Measurements from ENCODE around the gene CCN6. TPM values are rescaled to one million over a fixed set of nuclear protein-coding genes. Genes with fewer than 3 reads are reported as not detected.
A peak's percentile ranks its signal among the peaks of the same experiment; 100 is the strongest.
"Not testable (repeated sequence)": the region's sequence is repeated elsewhere in the genome, so short reads cannot be mapped to it uniquely, and the experiment has no call there.

CCN6 gene
- total RNA-seq, 4 donors from 2014 or later: 0.38 TPM; not detected in 3

- peaks cover 0 to 20% (median 2%) of the 10 kb centered on the region in 3 donors for H3K4me1 ChIP-seq
- TF ChIP-seq CTCF (IDR thresholded peaks at IDR 0.05): peak; percentile 83 to 96 (median 93)
- peak in 1 of 4 donors; percentile 40 for TF ChIP-seq POLR2A (IDR thresholded peaks at IDR 0.05)
- H3K27me3 ChIP-seq: no peaks in the 10 kb centered on the region
- peak overlapping the region; percentile 66 to 92 (median 85) for H3K27ac ChIP-seq
- H3K36me3 ChIP-seq: no peaks in the 10 kb centered on the region
- DNase-seq: peak; percentile 45
- peak overlapping the region; percentile 40 to 71 (median 64) for H3K4me3 ChIP-seq
- no peaks in the 10 kb centered on the region for H3K9me3 ChIP-seq
- 0% methylated on average over 34 to 35 of the region's 36 CpGs for WGBS, 2 donors
- intact Hi-C loops (cut with DNase I): loop anchor here (5.0 kb wide), 1 partner anchor 336 kb away; no protein-coding TSS in a partner anchor
These were observed 10.6 kb upstream of the CCN6 start for GRCh38 chr6:112043032-112044007.

- Histone ChIP-seq H3K9me3 (no peaks in the 10 kb centered on the region), H3K4me3 (no peak overlapping the region), H3K36me3 (no peaks in the 10 kb centered on the region), H3K27ac (no peak overlapping the region), H3K27me3 (no peaks in the 10 kb centered on the region), H3K4me1 (peaks cover 0 to 12% (median 0%) of the 10 kb centered on the region in 3 donors)
- WGBS, 2 donors: 53 to 69% methylated on average over 8 of the region's 8 CpGs
- TF ChIP-seq CTCF (IDR thresholded peaks at IDR 0.05): no peak
- no peak for TF ChIP-seq POLR2A (IDR thresholded peaks at IDR 0.05)
- no peak for DNase-seq
- intact Hi-C loops (cut with DNase I): loop anchor here (5.0 kb wide), 1 partner anchor 337 kb away; no protein-coding TSS in a partner anchor
These were observed 9.7 kb upstream of the CCN6 start for GRCh38 chr6:112044196-112044595.

- H3K36me3 ChIP-seq: no peaks in the 10 kb centered on the region
- 33 to 70% methylated on average over 3 of the region's 3 CpGs for WGBS, 2 donors
- TF ChIP-seq POLR2A (IDR thresholded peaks at IDR 0.05) (no peak), CTCF (IDR thresholded peaks at IDR 0.05) (no peak)
- no peak for DNase-seq
- no peak overlapping the region for H3K4me3 ChIP-seq
- peaks cover 0 to 9% (median 0%) of the 10 kb centered on the region in 3 donors for H3K4me1 ChIP-seq
- no peak overlapping the region for H3K27ac ChIP-seq
- H3K9me3 ChIP-seq: no peaks in the 10 kb centered on the region
- intact Hi-C loops (cut with DNase I): loop anchor here (5.0 kb wide), 1 partner anchor 338 kb away; no protein-coding TSS in a partner anchor
- no peaks in the 10 kb centered on the region for H3K27me3 ChIP-seq
These were observed 9.0 kb upstream of the CCN6 start for GRCh38 chr6:112044856-112045255.

GRCh38 chr6:112047523-112047922 lies 6.4 kb upstream of the CCN6 start:
- DNase-seq; H3K36me3 ChIP-seq; H3K9me3 ChIP-seq; H3K4me1 ChIP-seq; H3K4me3 ChIP-seq; intact Hi-C loops (cut with DNase I); H3K27ac ChIP-seq; H3K27me3 ChIP-seq: not testable (repeated sequence)
- WGBS, 2 donors: no CpG with 5 or more reads among the region's 25 CpGs

GRCh38 chr6:112049026-112049799 lies 4.7 kb upstream of the CCN6 start:
- Histone ChIP-seq H3K9me3 (no peaks in the 10 kb centered on the region), H3K4me1 (no peaks in the 10 kb centered on the region), H3K36me3 (no peaks in the 10 kb centered on the region), H3K27ac (no peak overlapping the region), H3K27me3 (no peaks in the 10 kb centered on the region), H3K4me3 (no peak overlapping the region)
- WGBS, 2 donors: 51 to 77% methylated on average over 3 to 6 of the region's 6 CpGs
- no peak for DNase-seq
- intact Hi-C loops (cut with DNase I): no loop called here
- TF ChIP-seq POLR2A (IDR thresholded peaks at IDR 0.05) (no peak), CTCF (IDR thresholded peaks at IDR 0.05) (no peak)
